H1 (cell line): ENCODE data around the gene PRR3. TPM values are rescaled to one million over a fixed set of nuclear protein-coding genes. Genes with fewer than 3 reads are reported as not detected.

Source experiments
- CTCF ChIA-PET: fragments of 300-600 bp; sonication (Branson Sonifier 250); formaldehyde crosslinking; loops from one replicate; lab custom pipeline; 2021; ENCODE audit not compliant: partially characterized antibody; lab: Charles Lee
- POLR2A ChIA-PET: fragments of 300-600 bp; sonication (Branson Sonifier 250); formaldehyde crosslinking; loops from one replicate; lab custom pipeline; 2021; ENCODE audit warnings: inconsistent platforms; ENCODE audit not compliant: partially characterized antibody; lab: Charles Lee
- DNase-seq, 2 experiments: peaks; one replicate each; pipeline versions ENCODE4 v3.0.0 to v3.0.0-alpha.2; 2010 to 2022; ENCODE audit warnings: low spot score in 2 of 2, low read depth in 1 of 2, mixed read lengths in 1 of 2
- FAIRE-seq: peaks from 2 replicates; lab custom pipeline; 2011; peaks lifted over from hg19 to GRCh38; lab: Jason Lieb, UNC
- H2AFZ ChIP-seq: 2 replicates; pipeline ENCODE4 v1.8.1; 2012; ENCODE audit warnings: low read length, inconsistent platforms
- H2AK5ac ChIP-seq: 2 replicates; pipeline ENCODE4 v1.6.1; 2013; ENCODE audit warnings: low read depth, low read length
- H2BK120ac ChIP-seq: replicated peaks from 2 replicates; pipeline ENCODE3; 2013; ENCODE audit warnings: low read depth, low read length, inconsistent platforms
- H2BK12ac ChIP-seq: 2 replicates; pipeline ENCODE4 v1.6.1; 2013; ENCODE audit warnings: low read depth, low read length
- H2BK15ac ChIP-seq: 2 replicates; pipeline ENCODE4 v1.6.1; 2013; ENCODE audit warnings: low read length
- H2BK20ac ChIP-seq: 2 replicates; pipeline ENCODE4 v1.6.1; 2013; ENCODE audit warnings: low read length
- H2BK5ac ChIP-seq: 2 replicates; pipeline ENCODE4 v1.6.1; 2013; ENCODE audit warnings: low read depth, low read length
- H3K14ac ChIP-seq: 2 replicates; pipeline ENCODE4 v1.6.1; 2013; ENCODE audit warnings: inconsistent platforms; ENCODE audit not compliant: insufficient read length
- H3K18ac ChIP-seq: 2 replicates; pipeline ENCODE4 v1.6.1; 2013; ENCODE audit warnings: low read length; ENCODE audit errors: extremely low read depth
- H3K23ac ChIP-seq: 2 replicates; pipeline ENCODE4 v1.6.1; 2013; ENCODE audit warnings: inconsistent platforms; ENCODE audit not compliant: insufficient read length
- H3K23me2 ChIP-seq: 2 replicates; pipeline ENCODE4 v1.6.1; 2013; ENCODE audit warnings: low read depth, low read length
- H3K27ac ChIP-seq: 2 replicates; pipeline ENCODE4 v1.6.1; 2011; ENCODE audit warnings: low read depth, low read length, inconsistent platforms
- H3K27me3 ChIP-seq, 4 experiments: replicated peaks in 1 of 4; 1 replicate in 1 of 4; 2 replicates in 3 of 4; pipeline versions ENCODE4 v1.6.1 to v1.8.1; 2011 to 2013; ENCODE audit warnings: low read length in 3 of 4, mild to moderate bottlenecking in 3 of 4, inconsistent platforms in 2 of 4, mixed read lengths in 2 of 4, moderate library complexity in 1 of 4; ENCODE audit not compliant: control insufficient read depth in 3 of 4, insufficient read depth in 3 of 4; ENCODE audit errors: extremely low read depth in 1 of 4
- H3K36me3 ChIP-seq, 4 experiments: 2 replicates each; pipeline versions ENCODE4 v1.6.1 to v1.8.1; 2011 to 2013; ENCODE audit warnings: mild to moderate bottlenecking in 4 of 4, low read length in 3 of 4, moderate library complexity in 2 of 4, control low read depth in 1 of 4, inconsistent platforms in 1 of 4; ENCODE audit not compliant: insufficient read depth in 4 of 4, control insufficient read depth in 2 of 4
- H3K4ac ChIP-seq: replicated peaks from 2 replicates; pipeline ENCODE3; 2013; ENCODE audit warnings: low read length, low read depth, mixed read lengths, inconsistent platforms; ENCODE audit not compliant: insufficient read length
- H3K4me1 ChIP-seq, 4 experiments: replicated peaks in 1 of 4; 1 replicate in 1 of 4; 2 replicates in 3 of 4; pipeline versions ENCODE4 v1.6.1 to v1.8.1; 2011 to 2013; ENCODE audit warnings: low read length in 3 of 4, inconsistent platforms in 2 of 4, mixed read lengths in 1 of 4; ENCODE audit not compliant: insufficient read depth in 4 of 4, control insufficient read depth in 3 of 4
- H3K4me2 ChIP-seq, 2 experiments: 2 replicates each; pipeline versions ENCODE4 v1.6.1 to v1.8.1; 2011 to 2013; ENCODE audit warnings: low read depth in 2 of 2, low read length in 2 of 2, control low read depth in 1 of 2, inconsistent platforms in 1 of 2, mild to moderate bottlenecking in 1 of 2; ENCODE audit not compliant: insufficient read depth in 1 of 2
- H3K4me3 ChIP-seq, 4 experiments: fragments of 200-600, 300-600 bp in 1 of 4; sonication (generic), shearing (Covaris generic), sonication (Bioruptor Twin) in 1 of 4; 2 replicates each; pipeline versions ENCODE4 v1.5.1 to v1.8.1; 2011 to 2016; ENCODE audit warnings: low read length in 4 of 4, low read depth in 3 of 4, control low read depth in 2 of 4, inconsistent platforms in 2 of 4, mild to moderate bottlenecking in 2 of 4, mixed read lengths in 1 of 4, moderate library complexity in 1 of 4; ENCODE audit not compliant: insufficient read depth in 2 of 4; ENCODE audit errors: extremely low read depth in 1 of 4
- H3K56ac ChIP-seq: replicated peaks from 2 replicates; pipeline ENCODE3; 2013; ENCODE audit warnings: low read depth, mild to moderate bottlenecking, mixed read lengths, low read length, inconsistent platforms; ENCODE audit not compliant: insufficient read length
- H3K79me1 ChIP-seq: 2 replicates; pipeline ENCODE4 v1.6.1; 2013; ENCODE audit warnings: low read depth, low read length, control low read depth
- H3K79me2 ChIP-seq, 2 experiments: 2 replicates each; pipeline versions ENCODE4 v1.6.1 to v1.8.1; 2012 to 2013; ENCODE audit warnings: low read length in 2 of 2, mild to moderate bottlenecking in 2 of 2, inconsistent platforms in 1 of 2; ENCODE audit not compliant: insufficient read depth in 2 of 2, control insufficient read depth in 1 of 2
- H3K9ac ChIP-seq, 4 experiments: replicated peaks in 1 of 4; 1 replicate in 1 of 4; 2 replicates in 3 of 4; pipeline versions ENCODE4 v1.6.1 to v1.8.1; 2011 to 2013; ENCODE audit warnings: low read depth in 3 of 4, low read length in 3 of 4, control low read depth in 2 of 4, mild to moderate bottlenecking in 2 of 4, moderate library complexity in 2 of 4, inconsistent platforms in 1 of 4; ENCODE audit errors: extremely low read depth in 1 of 4
- H3K9me3 ChIP-seq, 2 experiments: 2 replicates each; pipeline versions ENCODE4 v1.6.1 to v1.8.1; 2012 to 2013; ENCODE audit warnings: mild to moderate bottlenecking in 2 of 2, moderate library complexity in 2 of 2, control low read depth in 1 of 2, inconsistent platforms in 1 of 2, low read depth in 1 of 2, low read length in 1 of 2, mixed read lengths in 1 of 2; ENCODE audit not compliant: insufficient read depth in 2 of 2
- H4K20me1 ChIP-seq, 2 experiments: replicated peaks in 1 of 2; 2 replicates each; pipeline versions ENCODE3 to v1.8.1; 2011 to 2013; ENCODE audit warnings: inconsistent platforms in 2 of 2, low read length in 2 of 2, mild to moderate bottlenecking in 1 of 2; ENCODE audit not compliant: insufficient read depth in 2 of 2, control insufficient read depth in 1 of 2
- H4K5ac ChIP-seq: 2 replicates; pipeline ENCODE4 v1.6.1; 2013; ENCODE audit warnings: low read length, low read depth, mixed read lengths, inconsistent platforms; ENCODE audit not compliant: insufficient read length
- H4K8ac ChIP-seq: 2 replicates; pipeline ENCODE4 v1.8.0; 2013; ENCODE audit warnings: mild to moderate bottlenecking, moderate library complexity, low read length, inconsistent platforms; ENCODE audit not compliant: insufficient read depth; ENCODE audit errors: extremely low read depth
- H4K91ac ChIP-seq: replicated peaks from 2 replicates; pipeline ENCODE3; 2013; ENCODE audit warnings: low read length, mixed read lengths, inconsistent platforms; ENCODE audit not compliant: insufficient read length
- EP300 ChIP-seq, 2 experiments: IDR thresholded peaks; 1 replicate in 1 of 2; 2 replicates in 1 of 2; pipeline ENCODE4 v1.6.1; 2011 to 2012; ENCODE audit warnings: low read depth in 2 of 2, low read length in 2 of 2, mild to moderate bottlenecking in 2 of 2, borderline replicate concordance in 1 of 2, inconsistent platforms in 1 of 2, moderate library complexity in 1 of 2
- JUND ChIP-seq: IDR thresholded peaks from 2 replicates; pipeline ENCODE4 v1.6.1; 2011; ENCODE audit warnings: mild to moderate bottlenecking, improper control_type of control experiment, low read length
- NANOG ChIP-seq: IDR thresholded peaks from 2 replicates; pipeline ENCODE4 v1.6.1; 2011; ENCODE audit warnings: low read length, low read depth, mild to moderate bottlenecking, inconsistent platforms; ENCODE audit not compliant: insufficient read depth, poor library complexity, severe bottlenecking
- SAP30 ChIP-seq: fragments of 300-600 bp; sonication (generic); IDR thresholded peaks from 2 replicates; pipeline ENCODE4 v1.7.1; 2012; ENCODE audit warnings: low read length, moderate library complexity, mild to moderate bottlenecking, inconsistent platforms; ENCODE audit not compliant: insufficient read depth, insufficient replicate concordance
- SIX5 ChIP-seq: IDR thresholded peaks from 2 replicates; pipeline ENCODE4 v1.6.1; 2011; ENCODE audit warnings: mild to moderate bottlenecking, low read depth, low read length
- SUZ12 ChIP-seq: fragments of 200-600 bp; sonication (generic); IDR thresholded peaks from 2 replicates; pipeline ENCODE4 v1.6.1; 2012; ENCODE audit warnings: mild to moderate bottlenecking, inconsistent platforms, low read length, moderate library complexity, mixed read lengths
- ZNF274 ChIP-seq: IDR thresholded peaks from 2 replicates; pipeline ENCODE4 v1.7.0; 2012; ENCODE audit warnings: low read length, borderline replicate concordance; ENCODE audit errors: extremely low read depth
- WGBS, 2 experiments: shearing (Covaris generic) in 1 of 2; methylation state at CpG; one replicate each; pipeline versions ENCODE4 v1.1.6 to v1.1.7; 2013 to 2015; ENCODE audit warnings: low lambda C conversion rate in 2 of 2, mixed read lengths in 2 of 2, inconsistent platforms in 1 of 2, low coverage in 1 of 2, missing lambda C conversion rate in 1 of 2; ENCODE audit not compliant: insufficient replicate concordance in 2 of 2, insufficient coverage in 1 of 2, insufficient read length in 1 of 2; ENCODE audit errors: extremely low coverage in 1 of 2, missing lambda C conversion rate in 1 of 2; 5-methylcytosine and 5-hydroxymethylcytosine counted together
- polyA plus RNA-seq, 7 experiments: library from polyadenylated mRNA; depleted of rRNA in 3 of 7; stranded (reverse) in 5 of 7; unstranded in 2 of 7; fragments of >200 nt in 5 of 7; fragments of 200-250 nt in 2 of 7; gene quantifications; 1 replicate in 5 of 7; 2 replicates in 1 of 7; 4 replicates in 1 of 7; pipeline versions ENCODE4 v1.2.1 to v1.2.3, GENCODE V29; 2011 to 2013; ENCODE audit warnings: missing spikeins in 2 of 7, mixed read lengths in 2 of 7
- total RNA-seq: library from RNA; stranded (reverse); fragmentation: NEBNext Ultra II Directional; extraction: Animal tissue kit (Norgen Biotek cat#: 25700); gene quantifications from 2 replicates; pipeline ENCODE4 v1.2.1, GENCODE V29; 2021
- TF ChIP-seq, protein P1 (sequence below), 3 experiments: IDR thresholded peaks; 1 replicate in 2 of 3; 2 replicates in 1 of 3; pipeline versions ENCODE4 v1.5.1 to v1.6.1; 2011; ENCODE audit warnings: low read length in 3 of 3, mild to moderate bottlenecking in 3 of 3, inconsistent platforms in 2 of 3, low read depth in 1 of 3, moderate library complexity in 1 of 3; ENCODE audit not compliant: insufficient read depth in 1 of 3; ENCODE audit errors: control extremely low read depth in 1 of 3

PRR3 gene
- total and polyA plus RNA-seq, 2 of the 8 experiments (the other 6 are each of a cell fraction or from before 2014, with no cell fraction given) = 10.5 to 24.2 TPM

DNA sequence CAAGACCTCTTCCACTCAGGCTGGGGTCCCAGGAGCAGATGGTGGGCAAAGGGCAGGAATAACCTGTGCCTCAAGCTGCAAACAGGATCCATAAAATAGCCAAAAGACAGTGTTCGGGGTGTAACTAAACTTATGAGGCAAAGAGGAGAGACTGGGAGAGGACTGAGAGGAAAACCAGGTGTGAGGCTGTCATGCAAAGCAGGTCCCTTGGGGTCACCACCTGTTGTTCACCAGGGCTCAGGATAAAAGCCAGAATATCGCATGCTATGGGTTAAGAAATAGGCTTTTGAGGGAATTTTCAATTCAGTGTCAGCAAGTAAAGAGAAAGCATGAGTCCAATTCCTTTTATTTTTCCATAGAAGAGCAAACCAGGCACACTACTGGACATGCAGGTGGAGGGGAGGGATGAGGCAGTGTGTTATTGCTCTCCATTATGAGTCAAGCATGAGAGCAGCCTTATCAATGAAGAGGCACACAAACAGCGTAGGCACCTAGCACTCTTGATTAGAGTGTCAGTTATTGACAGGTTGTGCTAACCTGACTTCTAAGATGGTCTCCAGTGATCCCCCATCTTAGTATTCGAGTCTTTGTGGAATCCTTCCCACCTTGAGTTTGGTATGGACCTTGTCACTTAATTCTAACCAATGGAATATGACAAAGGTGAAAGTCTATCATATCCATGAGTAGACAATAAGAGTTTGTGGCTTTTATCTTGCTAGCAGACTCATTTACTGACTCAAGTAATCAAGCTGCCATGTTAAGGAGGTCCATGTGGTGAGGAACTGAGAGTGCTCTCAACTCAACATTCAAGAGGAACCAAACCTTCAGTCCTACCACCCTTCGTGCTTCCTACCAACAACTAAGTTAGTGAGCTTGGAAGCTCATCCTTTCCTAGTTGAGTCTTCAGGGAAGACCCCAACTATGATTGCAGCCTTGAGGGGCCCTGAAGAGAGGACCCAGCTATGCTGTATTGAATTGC lies 49.0 kb upstream of the PRR3 start:
- Histone ChIP-seq H3K23ac (no peak overlapping the region), H2AFZ (no peak overlapping the region), H3K23me2 (no peaks in the 10 kb centered on the region), H2AK5ac (no peak overlapping the region), H2BK20ac (no peak overlapping the region), H4K20me1 (no peaks in the 10 kb centered on the region), H3K36me3 (no peaks in the 10 kb centered on the region), H4K5ac (no peak overlapping the region), H3K27me3 (no peaks in the 10 kb centered on the region), H3K9ac (no peak overlapping the region), H3K14ac (no peak overlapping the region), H3K56ac (no peak overlapping the region), H3K4me2 (no peak overlapping the region), H3K18ac (no peak overlapping the region), H4K91ac (no peak overlapping the region), H2BK12ac (no peak overlapping the region), H3K4me1 (0 out of 7 replicates have a peak, but pooled peaks cover 0 to 2% (median 0%) of the 10 kb centered on the region in 4 experiments), H4K8ac (no peak overlapping the region), H2BK15ac (no peak overlapping the region), H3K9me3 (no peaks in the 10 kb centered on the region), H3K79me2 (no peaks in the 10 kb centered on the region), H2BK5ac (no peak overlapping the region), H3K27ac (no peak overlapping the region), H2BK120ac (no peak overlapping the region), H3K4ac (no peak overlapping the region), H3K79me1 (no peaks in the 10 kb centered on the region), H3K4me3 (no peak overlapping the region)
- FAIRE-seq = no peak
- no peak for DNase-seq
- CTCF ChIA-PET = interaction anchor here (0.7 to 6.0 kb wide), 5 partner anchors 15 to 35 kb away, joined by 3 to 46 read pairs (median 3); no protein-coding TSS in a partner anchor
- POLR2A ChIA-PET = interaction anchor here (1.6 kb wide), 2 partner anchors 17 to 56 kb away, joined by 3 to 5 read pairs; no protein-coding TSS in a partner anchor
- WGBS, 2 experiments = 87% methylated on average over 5 of the region's 5 CpGs; no CpG with 5 or more reads in 1 of the 2 experiments
- TF ChIP-seq EP300 (IDR thresholded peaks at IDR 0.05; ENCODE audit: borderline replicate concordance in 1 of 2, low read depth in 2 of 2, low read length in 2 of 2) (no peak), ZNF274 (no peak), SUZ12 (no peak), NANOG (no peak), SAP30 (no peak), SIX5 (no peak), JUND (no peak)
- TF ChIP-seq, protein P1, sequence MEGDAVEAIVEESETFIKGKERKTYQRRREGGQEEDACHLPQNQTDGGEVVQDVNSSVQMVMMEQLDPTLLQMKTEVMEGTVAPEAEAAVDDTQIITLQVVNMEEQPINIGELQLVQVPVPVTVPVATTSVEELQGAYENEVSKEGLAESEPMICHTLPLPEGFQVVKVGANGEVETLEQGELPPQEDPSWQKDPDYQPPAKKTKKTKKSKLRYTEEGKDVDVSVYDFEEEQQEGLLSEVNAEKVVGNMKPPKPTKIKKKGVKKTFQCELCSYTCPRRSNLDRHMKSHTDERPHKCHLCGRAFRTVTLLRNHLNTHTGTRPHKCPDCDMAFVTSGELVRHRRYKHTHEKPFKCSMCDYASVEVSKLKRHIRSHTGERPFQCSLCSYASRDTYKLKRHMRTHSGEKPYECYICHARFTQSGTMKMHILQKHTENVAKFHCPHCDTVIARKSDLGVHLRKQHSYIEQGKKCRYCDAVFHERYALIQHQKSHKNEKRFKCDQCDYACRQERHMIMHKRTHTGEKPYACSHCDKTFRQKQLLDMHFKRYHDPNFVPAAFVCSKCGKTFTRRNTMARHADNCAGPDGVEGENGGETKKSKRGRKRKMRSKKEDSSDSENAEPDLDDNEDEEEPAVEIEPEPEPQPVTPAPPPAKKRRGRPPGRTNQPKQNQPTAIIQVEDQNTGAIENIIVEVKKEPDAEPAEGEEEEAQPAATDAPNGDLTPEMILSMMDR (IDR thresholded peaks at IDR 0.05; ENCODE audit: control extremely low read depth in 1 of 3, insufficient read depth in 1 of 3, low read depth in 1 of 3, low read length in 3 of 3) = no peak
